A673 (cell line): ENCODE results near the gene PAQR7. TPM values are rescaled to one million over a fixed set of nuclear protein-coding genes. Genes with fewer than 3 reads are reported as not detected.

Source experiments
- BruUV-seq: library from RNA; stranded (reverse); fragments of 400-500 nt; replicated peaks from 2 replicates; lab custom pipeline; 2021; lab: Mats Ljungman, UMichigan
- CTCF ChIA-PET: fragments of 300-600 bp; sonication (Branson Sonifier 250); formaldehyde crosslinking; loops from one replicate; lab custom pipeline; 2022; ENCODE audit warnings: antibody characterized with exemption; lab: Charles Lee
- POLR2A ChIA-PET: fragments of 300-600 bp; sonication (Branson Sonifier 250); formaldehyde crosslinking; loops from one replicate; lab custom pipeline; 2022; ENCODE audit warnings: antibody characterized with exemption; ENCODE audit not compliant: low non-redundant PET; lab: Charles Lee
- DNase-seq: peaks from one replicate; pipeline ENCODE4 v3.0.0-alpha.2; 2015; ENCODE audit warnings: low spot score
- H3K27ac ChIP-seq: fragments of 200-600 bp; sonication (generic); 2 replicates; pipeline ENCODE4 v1.5.1; 2016; ENCODE audit warnings: mixed run types, low read depth, mild to moderate bottlenecking, mixed read lengths, antibody characterized with exemption, low read length; ENCODE audit not compliant: poor library complexity, severe bottlenecking
- H3K27me3 ChIP-seq: fragments of 200-600 bp; sonication (generic); replicated peaks from 2 replicates; pipeline ENCODE4 v1.6.1; 2017; ENCODE audit warnings: mixed run types, low read depth, mild to moderate bottlenecking, mixed read lengths, antibody characterized with exemption, low read length; ENCODE audit not compliant: insufficient read depth, poor library complexity
- H3K36me3 ChIP-seq: fragments of 200-600 bp; sonication (generic); 2 replicates; pipeline ENCODE4 v1.6.1; 2016; ENCODE audit warnings: mixed run types, mild to moderate bottlenecking, mixed read lengths, antibody characterized with exemption, low read length; ENCODE audit not compliant: insufficient read depth, poor library complexity, severe bottlenecking
- H3K4me1 ChIP-seq: fragments of 200-600 bp; sonication (generic); 2 replicates; pipeline ENCODE4 v1.6.1; 2017; ENCODE audit warnings: mixed run types, mild to moderate bottlenecking, mixed read lengths, antibody characterized with exemption, low read length; ENCODE audit not compliant: insufficient read depth, poor library complexity, severe bottlenecking
- H3K4me3 ChIP-seq: fragments of 200-600 bp; sonication (generic); 2 replicates; pipeline ENCODE4 v1.5.1; 2016; ENCODE audit warnings: low read depth, mixed run types, mild to moderate bottlenecking, mixed read lengths, low read length; ENCODE audit not compliant: poor library complexity, severe bottlenecking
- H3K9me3 ChIP-seq: fragments of 200-600 bp; sonication (generic); 2 replicates; pipeline ENCODE4 v1.6.1; 2016; ENCODE audit warnings: mixed run types, low read depth, mild to moderate bottlenecking, mixed read lengths, antibody characterized with exemption, low read length; ENCODE audit not compliant: poor library complexity, severe bottlenecking
- CTCF ChIP-seq: fragments of 300-800, 200-600 bp; sonication (generic); conservative IDR thresholded peaks from 2 replicates; pipeline ENCODE4 v1.5.1; 2017; ENCODE audit warnings: low read depth, mild to moderate bottlenecking, antibody characterized with exemption, low read length, moderate library complexity, mixed read lengths
- EZH2 ChIP-seq: fragments of 200-600 bp; sonication (generic); IDR thresholded peaks from 2 replicates; pipeline ENCODE4 v1.6.1; 2017; ENCODE audit warnings: borderline replicate concordance, low read depth, mild to moderate bottlenecking, mixed read lengths, antibody characterized with exemption, low read length; ENCODE audit not compliant: poor library complexity, severe bottlenecking
- intact Hi-C: fragments of 100-400 bp; cut with micrococcal nuclease; formaldehyde crosslinking; loops from one replicate; pipeline ENCODE4 v1.10.0; 2022; ENCODE audit not compliant: unreplicated experiment
- total RNA-seq: library from RNA; stranded (reverse); gene quantifications from 2 replicates; pipeline ENCODE4 v1.2.3, GENCODE V29; 2021

Gene PAQR7
- total RNA-seq, 1 experiment from 2014 or later, result 2.9 TPM

- Histone ChIP-seq H3K4me1 (peaks cover 7% of the 10 kb centered on the region), H3K27me3 (no peaks in the 10 kb centered on the region), H3K4me3 (no peak overlapping the region), H3K9me3 (no peaks in the 10 kb centered on the region), H3K36me3 (no peaks in the 10 kb centered on the region), H3K27ac (no peak overlapping the region)
- ChIA-PET CTCF (no interaction called here), POLR2A (no interaction called here)
- intact Hi-C loops, result no loop called here
- DNase-seq, result no peak
- TF ChIP-seq EZH2 (no peak), CTCF (no peak)
- no TSS peak for BruUV-seq
Measured at GRCh38 chr1:25871086-25871703, 4.3 kb downstream of the PAQR7 start.

DNA sequence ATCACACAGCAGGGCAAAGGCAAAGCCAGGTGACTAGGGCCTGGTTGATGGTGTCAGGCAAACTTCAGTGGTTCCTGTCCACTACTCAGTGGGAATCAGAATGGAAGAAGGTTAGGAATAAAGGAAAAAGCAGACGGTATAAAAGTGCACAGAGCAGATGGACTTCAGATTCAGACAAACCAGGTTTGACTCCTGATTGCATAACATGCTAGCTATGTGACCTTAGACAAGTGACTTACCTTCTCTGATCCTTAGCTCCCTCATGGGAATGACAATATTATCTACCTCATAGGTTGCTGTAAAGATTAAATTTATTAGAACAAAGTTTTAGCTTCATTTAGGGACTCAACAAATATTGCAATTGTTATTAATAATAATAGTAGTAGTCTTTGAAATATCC, 4.9 kb downstream of the PAQR7 start:
- Histone ChIP-seq H3K27me3 (no peaks in the 10 kb centered on the region), H3K9me3 (no peaks in the 10 kb centered on the region), H3K4me3 (no peak overlapping the region), H3K36me3 (no peaks in the 10 kb centered on the region), H3K27ac (no peak overlapping the region), H3K4me1 (peaks cover 7% of the 10 kb centered on the region)
- ChIA-PET CTCF (no interaction called here), POLR2A (no interaction called here)
- TF ChIP-seq CTCF (no peak), EZH2 (no peak)
- BruUV-seq, result no TSS peak
- intact Hi-C loops, result no loop called here
- no peak for DNase-seq

- no peak overlapping the region for H3K27ac ChIP-seq
- no peaks in the 10 kb centered on the region for H3K9me3 ChIP-seq
- TF ChIP-seq CTCF (no peak), EZH2 (no peak)
- intact Hi-C loops, result no loop called here
- H3K27me3 ChIP-seq, result no peaks in the 10 kb centered on the region
- BruUV-seq, result no TSS peak
- peaks cover 4% of the 10 kb centered on the region for H3K4me1 ChIP-seq
- ChIA-PET CTCF (no interaction called here), POLR2A (no interaction called here)
- DNase-seq, result no peak
- no peak overlapping the region for H3K4me3 ChIP-seq
- H3K36me3 ChIP-seq, result no peaks in the 10 kb centered on the region
Measured at GRCh38 chr1:25869909-25870606, 5.5 kb downstream of the PAQR7 start.
